ENCODE results near the gene GOSR2.

Gene GOSR2

DNA sequence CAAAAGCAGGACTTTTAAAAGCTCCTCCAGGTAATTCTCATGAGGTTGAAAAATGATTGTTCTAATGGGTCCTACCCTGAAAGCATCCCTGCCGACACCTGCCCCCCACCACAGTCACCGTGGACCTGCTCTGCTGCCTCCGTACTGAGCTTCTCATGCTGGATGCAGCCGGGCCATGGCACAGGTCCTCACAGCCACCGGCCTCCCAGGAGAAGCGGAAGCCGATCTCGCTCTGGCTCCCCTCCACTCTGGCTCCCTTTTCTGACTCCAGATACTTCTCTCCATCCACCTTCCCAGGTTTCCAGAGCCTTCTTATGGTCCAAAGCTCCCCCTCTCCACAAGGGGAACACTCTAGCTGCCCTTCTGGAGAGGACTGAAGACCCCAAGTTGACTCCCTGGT, 45.9 kb downstream of the GOSR2 start:
- no peak overlapping the region for H3K4me3 ChIP-seq (replicated peaks; ENCODE audit: low read depth, low read length)
- TF ChIP-seq, protein P1, sequence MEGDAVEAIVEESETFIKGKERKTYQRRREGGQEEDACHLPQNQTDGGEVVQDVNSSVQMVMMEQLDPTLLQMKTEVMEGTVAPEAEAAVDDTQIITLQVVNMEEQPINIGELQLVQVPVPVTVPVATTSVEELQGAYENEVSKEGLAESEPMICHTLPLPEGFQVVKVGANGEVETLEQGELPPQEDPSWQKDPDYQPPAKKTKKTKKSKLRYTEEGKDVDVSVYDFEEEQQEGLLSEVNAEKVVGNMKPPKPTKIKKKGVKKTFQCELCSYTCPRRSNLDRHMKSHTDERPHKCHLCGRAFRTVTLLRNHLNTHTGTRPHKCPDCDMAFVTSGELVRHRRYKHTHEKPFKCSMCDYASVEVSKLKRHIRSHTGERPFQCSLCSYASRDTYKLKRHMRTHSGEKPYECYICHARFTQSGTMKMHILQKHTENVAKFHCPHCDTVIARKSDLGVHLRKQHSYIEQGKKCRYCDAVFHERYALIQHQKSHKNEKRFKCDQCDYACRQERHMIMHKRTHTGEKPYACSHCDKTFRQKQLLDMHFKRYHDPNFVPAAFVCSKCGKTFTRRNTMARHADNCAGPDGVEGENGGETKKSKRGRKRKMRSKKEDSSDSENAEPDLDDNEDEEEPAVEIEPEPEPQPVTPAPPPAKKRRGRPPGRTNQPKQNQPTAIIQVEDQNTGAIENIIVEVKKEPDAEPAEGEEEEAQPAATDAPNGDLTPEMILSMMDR (IDR thresholded peaks at IDR 0.05; ENCODE audit: low read depth, low read length, missing control alignments) = no peak
- DNase-seq (ENCODE audit: extremely low read depth, low read depth) = no peak

DNA sequence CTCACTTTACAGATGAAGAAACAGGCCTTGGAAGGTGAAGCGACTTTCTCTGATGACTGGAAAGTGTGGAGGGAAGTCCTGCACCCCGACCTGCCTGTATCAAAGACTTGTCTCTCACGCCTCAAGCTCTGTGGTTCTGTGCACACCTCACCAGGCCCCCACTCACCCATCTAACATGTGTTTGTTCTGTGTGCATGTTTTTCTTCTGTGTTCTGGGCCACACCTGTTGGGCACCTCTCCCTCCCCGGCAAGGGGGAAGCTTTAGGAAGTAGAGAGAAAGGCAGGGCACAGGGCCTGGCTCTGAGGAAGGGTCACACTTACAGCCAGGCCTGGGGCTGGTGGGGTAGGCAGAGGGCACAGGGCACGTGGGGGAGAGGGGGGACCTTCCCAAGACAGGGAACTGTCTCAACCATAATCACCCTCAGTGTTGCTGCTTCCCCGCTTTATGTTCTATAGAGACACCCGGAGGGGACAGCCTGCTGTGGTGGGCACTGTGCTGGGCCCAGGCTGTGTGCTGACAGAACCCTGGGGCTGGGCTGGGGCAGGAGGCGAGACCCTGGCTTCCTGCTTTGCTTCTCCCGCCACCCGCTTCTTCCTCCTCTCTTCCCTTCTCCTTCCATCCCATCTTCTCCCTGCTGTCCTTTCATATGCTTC, 48.8 kb downstream of the GOSR2 start:
- no peak for DNase-seq (ENCODE audit: extremely low read depth, low read depth)

DNA sequence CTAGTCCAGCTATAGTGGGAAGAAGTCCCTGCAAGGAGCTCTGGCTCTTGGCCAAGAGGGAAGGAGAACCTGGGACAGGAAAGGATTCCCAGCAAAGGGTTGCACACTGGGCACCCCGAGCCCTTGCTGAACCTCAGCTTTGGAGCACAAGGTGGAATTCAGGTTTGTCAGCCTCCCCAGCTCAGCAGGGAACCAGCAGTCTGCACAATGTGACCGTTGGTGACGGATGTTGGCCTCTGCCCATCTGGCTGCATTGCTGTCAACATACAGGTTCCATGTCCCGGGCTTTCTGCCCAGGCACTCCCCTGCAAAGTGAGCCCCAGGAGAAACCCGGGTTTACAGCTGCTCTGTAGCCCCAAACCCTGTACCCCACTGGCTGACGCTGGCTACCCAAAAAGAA, 49.4 kb downstream of the GOSR2 start:
- no peak for DNase-seq (ENCODE audit: extremely low read depth, low read depth)
- no peak overlapping the region for H3K4me3 ChIP-seq (replicated peaks; ENCODE audit: low read depth, low read length)
- TF ChIP-seq, protein P1 (IDR thresholded peaks at IDR 0.05; ENCODE audit: low read depth, low read length, missing control alignments) = no peak

More for the DNA sequence above, 48.8 kb downstream of the GOSR2 start:
- TF ChIP-seq, protein P1 (IDR thresholded peaks at IDR 0.05; ENCODE audit: low read depth, low read length, missing control alignments) = no peak
- no peak overlapping the region for H3K4me3 ChIP-seq (replicated peaks; ENCODE audit: low read depth, low read length)

DNA sequence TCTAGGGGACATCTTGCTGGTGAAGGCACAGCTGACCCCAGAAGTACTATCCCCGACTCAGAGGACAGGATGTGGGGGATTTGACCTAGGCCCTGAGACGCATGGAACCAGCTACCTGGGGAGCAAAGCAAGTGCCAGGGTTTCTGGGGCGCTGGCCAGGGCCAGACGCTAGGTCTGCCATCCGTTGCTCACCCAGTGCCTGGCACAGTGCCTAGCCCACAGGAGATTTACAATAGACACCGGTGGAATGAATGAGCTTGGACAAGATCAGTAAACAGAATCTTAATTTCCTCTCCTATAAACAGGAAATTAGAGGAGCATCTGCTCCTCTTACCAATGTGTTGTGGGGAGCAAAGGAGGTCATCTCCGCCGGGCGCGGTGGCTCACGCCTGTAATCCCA, 51.1 kb downstream of the GOSR2 start:
- no peak for DNase-seq (ENCODE audit: extremely low read depth, low read depth)
- H3K4me3 ChIP-seq (replicated peaks; ENCODE audit: low read depth, low read length) = no peak overlapping the region
- TF ChIP-seq, protein P1 (IDR thresholded peaks at IDR 0.05; ENCODE audit: low read depth, low read length, missing control alignments) = no peak

DNA sequence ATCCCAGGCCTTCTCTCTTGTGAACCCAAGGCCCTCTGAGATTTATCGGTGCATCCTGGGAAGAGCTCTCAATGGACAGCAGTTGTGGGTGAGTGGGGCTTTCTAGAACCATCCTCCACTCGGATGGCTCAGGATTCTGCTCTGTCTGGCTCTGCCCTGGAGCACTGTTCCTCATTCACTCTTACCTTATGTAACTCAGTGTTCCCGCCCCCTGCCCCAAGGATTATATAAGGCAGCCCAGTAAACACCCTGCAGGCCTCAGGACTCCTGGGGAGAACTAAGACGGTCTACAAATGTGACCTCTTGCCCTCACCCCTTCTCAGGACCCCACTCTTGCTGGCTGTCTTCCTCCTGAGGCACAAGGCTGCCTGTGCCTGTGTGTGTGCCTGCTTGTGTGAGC, 52.3 kb downstream of the GOSR2 start:
- TF ChIP-seq, protein P1 (IDR thresholded peaks at IDR 0.05; ENCODE audit: low read depth, low read length, missing control alignments) = no peak
- no peak overlapping the region for H3K4me3 ChIP-seq (replicated peaks; ENCODE audit: low read depth, low read length)
- no peak for DNase-seq (ENCODE audit: extremely low read depth, low read depth)

DNA sequence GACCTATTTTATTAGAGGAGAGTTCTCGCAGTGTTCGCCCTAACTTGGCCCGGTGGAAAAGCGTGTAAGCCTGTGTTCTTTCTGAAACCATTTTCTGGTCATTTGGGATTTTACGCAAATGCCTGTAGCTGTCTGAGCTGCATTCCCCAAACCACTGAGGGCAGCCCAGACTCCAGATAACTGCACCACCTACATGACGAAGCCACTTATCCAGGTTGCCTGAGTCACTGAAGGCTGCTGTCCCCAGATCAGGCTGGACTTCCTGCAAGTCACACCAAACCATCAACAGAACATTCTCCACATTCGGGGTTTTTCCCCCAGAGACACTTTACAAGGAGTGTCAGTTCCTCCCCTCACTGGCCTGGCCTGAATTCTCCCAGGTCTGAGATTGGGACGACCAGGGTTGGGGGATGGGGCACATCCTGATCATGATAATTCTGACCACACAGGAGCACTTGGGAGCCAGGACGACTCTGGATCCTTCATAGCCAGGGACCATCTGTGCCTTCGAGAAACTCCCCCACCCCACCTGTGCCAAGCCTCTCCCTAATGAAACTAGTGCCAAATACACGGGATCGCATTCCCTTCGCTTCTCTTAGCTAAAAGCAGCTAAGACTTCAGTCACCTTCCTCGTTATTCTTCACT, 53.8 kb downstream of the GOSR2 start:
- TF ChIP-seq, protein P1 (IDR thresholded peaks at IDR 0.05; ENCODE audit: low read depth, low read length, missing control alignments) = no peak
- DNase-seq (ENCODE audit: extremely low read depth, low read depth) = no peak
- H3K4me3 ChIP-seq (replicated peaks; ENCODE audit: low read depth, low read length) = no peak overlapping the region

Data from HFF-Myc (cell line).